Upper lobe of left lung (tissue), 4 donors: Measurements from ENCODE around the gene AGAP1.

Experiments
- CTCF ChIP-seq, 6 experiments: fragments of 450-650 bp in 4 of 6; fragments of 200-600 bp in 2 of 6; sonication (generic) in 2 of 6; IDR thresholded peaks; one replicate each; pipeline ENCODE4 v1.5.1; 2016 to 2019; ENCODE audit warnings: antibody characterized with exemption in 6 of 6
- EP300 ChIP-seq, 4 donors: sonication (generic); formaldehyde crosslinking; IDR thresholded peaks; one replicate each; pipeline ENCODE4 v1.5.1; 2017; ENCODE audit warnings: antibody characterized with exemption in 4 of 4, control low read depth in 2 of 4
- POLR2A ChIP-seq, 4 donors: fragments of 450-650 bp; IDR thresholded peaks; one replicate each; pipeline ENCODE4 v1.5.1; 2016 to 2017; ENCODE audit warnings: antibody characterized with exemption in 4 of 4, mild to moderate bottlenecking in 2 of 4
- POLR2AphosphoS5 ChIP-seq, 2 donors: sonication (generic); formaldehyde crosslinking; IDR thresholded peaks; one replicate each; pipeline ENCODE4 v1.5.1; 2017; ENCODE audit warnings: antibody characterized with exemption in 2 of 2

DNA sequence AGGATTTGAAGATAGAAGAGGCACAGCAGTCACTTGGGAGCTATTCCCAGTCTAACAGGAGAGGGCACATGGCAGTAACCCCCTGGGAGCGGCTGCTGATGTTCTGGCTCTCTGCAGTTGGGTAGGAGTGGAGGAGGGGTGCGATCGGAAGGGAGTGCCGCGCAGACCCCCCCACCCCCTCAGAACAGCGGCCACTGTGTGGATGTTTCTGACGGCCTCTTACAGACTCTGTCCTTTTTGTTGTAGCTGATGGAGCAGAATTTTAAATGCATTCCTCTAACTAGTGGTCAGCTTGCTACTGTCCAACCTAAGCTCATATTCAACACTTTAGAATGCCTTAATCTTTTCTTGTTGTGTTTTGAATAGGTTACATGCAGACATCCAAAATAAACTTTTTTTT is 127.9 kb downstream of the AGAP1 start:
- TF ChIP-seq CTCF (IDR thresholded peaks at IDR 0.05) (no peak), POLR2AphosphoS5 (IDR thresholded peaks at IDR 0.05) (no peak), EP300 (IDR thresholded peaks at IDR 0.05) (no peak), POLR2A (IDR thresholded peaks at IDR 0.05) (no peak)
